Dendritic cell treated with granulocyte-macrophage colony-stimulating factor and Interleukin-4, amounts not matched to agents 40 ng/mL and 50 ng/mL, for 4 days (primary cell): Measurements from ENCODE around the gene GK.

Experiments
- H3K27ac Mint-ChIP-seq: one replicate; pipeline ENCODE4 v1.8.0; 2022; ENCODE audit warnings: mild to moderate bottlenecking, mixed read lengths
- H3K27me3 Mint-ChIP-seq: one replicate; pipeline ENCODE4 v1.8.0; 2022; ENCODE audit warnings: mild to moderate bottlenecking, mixed read lengths
- H3K36me3 Mint-ChIP-seq: one replicate; pipeline ENCODE4 v1.8.0; 2022; ENCODE audit warnings: low read depth, mixed read lengths
- H3K4me1 Mint-ChIP-seq: one replicate; pipeline ENCODE4 v1.8.0; 2022; ENCODE audit warnings: low read depth, mixed read lengths
- H3K4me3 Mint-ChIP-seq: one replicate; pipeline ENCODE4 v1.8.0; 2022; ENCODE audit warnings: mild to moderate bottlenecking, moderate library complexity, mixed read lengths
- H3K9me3 Mint-ChIP-seq: one replicate; pipeline ENCODE4 v1.8.0; 2022; ENCODE audit warnings: mixed read lengths
- intact Hi-C: fragments of 100-400 bp; cut with micrococcal nuclease; formaldehyde crosslinking; loops from one replicate; pipeline ENCODE4 v1.15.0; 2022

GK gene

GRCh38 chrX:30693999-30694650 is 40.9 kb downstream of the GK start:
- intact Hi-C loops: no loop called here
- no peaks in the 10 kb centered on the region for H3K9me3 Mint-ChIP-seq
- no peak overlapping the region for H3K4me3 Mint-ChIP-seq
- H3K4me1 Mint-ChIP-seq: no peaks in the 10 kb centered on the region
- H3K36me3 Mint-ChIP-seq: peaks cover 35% of the 10 kb centered on the region
- peak overlapping the region; percentile 34 for H3K27ac Mint-ChIP-seq
- H3K27me3 Mint-ChIP-seq: no peaks in the 10 kb centered on the region

- H3K27ac Mint-ChIP-seq: no peak overlapping the region
- H3K36me3 Mint-ChIP-seq: peaks cover 50% of the 10 kb centered on the region
- intact Hi-C loops: no loop called here
- no peaks in the 10 kb centered on the region for H3K4me1 Mint-ChIP-seq
- no peak overlapping the region for H3K4me3 Mint-ChIP-seq
- no peaks in the 10 kb centered on the region for H3K9me3 Mint-ChIP-seq
- no peaks in the 10 kb centered on the region for H3K27me3 Mint-ChIP-seq
Observed at GRCh38 chrX:30702736-30703135, 49.5 kb downstream of the GK start.

GRCh38 chrX:30706216-30706775 is 53.1 kb downstream of the GK start:
- no peak overlapping the region for H3K27ac Mint-ChIP-seq
- intact Hi-C loops: no loop called here
- H3K36me3 Mint-ChIP-seq: peaks cover 74% of the 10 kb centered on the region

GRCh38 chrX:30712214-30712613 is 59.0 kb downstream of the GK start:
- Mint-ChIP-seq H3K9me3 (no peaks in the 10 kb centered on the region), H3K36me3 (peaks cover 72% of the 10 kb centered on the region), H3K27me3 (no peaks in the 10 kb centered on the region), H3K4me3 (no peak overlapping the region), H3K4me1 (peaks cover 7% of the 10 kb centered on the region), H3K27ac (no peak overlapping the region)
- intact Hi-C loops: loop anchor here (2.0 to 5.0 kb wide), 2 partner anchors 77 to 140 kb away; no protein-coding TSS in a partner anchor

More at GRCh38 chrX:30706216-30706775, 53.1 kb downstream of the GK start:
- no peaks in the 10 kb centered on the region for H3K27me3 Mint-ChIP-seq
- no peaks in the 10 kb centered on the region for H3K9me3 Mint-ChIP-seq
- H3K4me1 Mint-ChIP-seq: no peaks in the 10 kb centered on the region
- no peak overlapping the region for H3K4me3 Mint-ChIP-seq

GRCh38 chrX:30713061-30713525 is 59.9 kb downstream of the GK start:
- Mint-ChIP-seq H3K4me3 (no peak overlapping the region), H3K4me1 (peaks cover 7% of the 10 kb centered on the region), H3K27me3 (no peaks in the 10 kb centered on the region), H3K9me3 (no peaks in the 10 kb centered on the region), H3K36me3 (peaks cover 77% of the 10 kb centered on the region), H3K27ac (peak overlapping the region; percentile 30)
- intact Hi-C loops: loop anchor here (2.0 to 5.0 kb wide), 2 partner anchors 78 to 141 kb away; no protein-coding TSS in a partner anchor

GRCh38 chrX:30714138-30714537 is 60.9 kb downstream of the GK start:
- intact Hi-C loops: loop anchor here (5.0 kb wide), 1 partner anchor 142 kb away; no protein-coding TSS in a partner anchor
- no peak overlapping the region for H3K27ac Mint-ChIP-seq
- H3K9me3 Mint-ChIP-seq: no peaks in the 10 kb centered on the region
- H3K4me3 Mint-ChIP-seq: no peak overlapping the region
- H3K36me3 Mint-ChIP-seq: peaks cover 71% of the 10 kb centered on the region
- H3K4me1 Mint-ChIP-seq: peaks cover 7% of the 10 kb centered on the region
- no peaks in the 10 kb centered on the region for H3K27me3 Mint-ChIP-seq

GRCh38 chrX:30715976-30716375 is 62.8 kb downstream of the GK start:
- peaks cover 65% of the 10 kb centered on the region for H3K36me3 Mint-ChIP-seq
- peaks cover 7% of the 10 kb centered on the region for H3K4me1 Mint-ChIP-seq
- H3K27ac Mint-ChIP-seq: no peak overlapping the region
- H3K4me3 Mint-ChIP-seq: no peak overlapping the region
- no peaks in the 10 kb centered on the region for H3K9me3 Mint-ChIP-seq
- intact Hi-C loops: no loop called here
- no peaks in the 10 kb centered on the region for H3K27me3 Mint-ChIP-seq

- Mint-ChIP-seq H3K27ac (no peak overlapping the region), H3K27me3 (no peaks in the 10 kb centered on the region), H3K9me3 (no peaks in the 10 kb centered on the region), H3K4me3 (no peak overlapping the region), H3K4me1 (no peaks in the 10 kb centered on the region), H3K36me3 (no peaks in the 10 kb centered on the region)
- intact Hi-C loops: loop anchor here (5.0 kb wide), 1 partner anchor 88 kb away; no protein-coding TSS in a partner anchor
Observed at GRCh38 chrX:30733852-30734660, 80.8 kb downstream of the GK start.

- H3K36me3 Mint-ChIP-seq: no peaks in the 10 kb centered on the region
- H3K27ac Mint-ChIP-seq: no peak overlapping the region
- no peaks in the 10 kb centered on the region for H3K27me3 Mint-ChIP-seq
- intact Hi-C loops: loop anchor here (5.0 kb wide), 2 partner anchors 88 to 303 kb away; no protein-coding TSS in a partner anchor
- no peak overlapping the region for H3K4me3 Mint-ChIP-seq
- H3K9me3 Mint-ChIP-seq: no peaks in the 10 kb centered on the region
- no peaks in the 10 kb centered on the region for H3K4me1 Mint-ChIP-seq
Observed at GRCh38 chrX:30734782-30735181, 81.6 kb downstream of the GK start.

GRCh38 chrX:30735839-30736238 is 82.6 kb downstream of the GK start:
- Mint-ChIP-seq H3K36me3 (no peaks in the 10 kb centered on the region), H3K4me1 (no peaks in the 10 kb centered on the region), H3K9me3 (no peaks in the 10 kb centered on the region), H3K27me3 (no peaks in the 10 kb centered on the region), H3K27ac (no peak overlapping the region), H3K4me3 (no peak overlapping the region)
- intact Hi-C loops: loop anchor here (5.0 kb wide), 1 partner anchor 301 kb away; no protein-coding TSS in a partner anchor

- Mint-ChIP-seq H3K36me3 (no peaks in the 10 kb centered on the region), H3K27ac (no peak overlapping the region), H3K4me1 (no peaks in the 10 kb centered on the region), H3K9me3 (no peaks in the 10 kb centered on the region), H3K4me3 (no peak overlapping the region), H3K27me3 (no peaks in the 10 kb centered on the region)
- intact Hi-C loops: no loop called here
Observed at GRCh38 chrX:30741545-30741944, 88.3 kb downstream of the GK start.

GRCh38 chrX:30748342-30748960 is 95.2 kb downstream of the GK start:
- Mint-ChIP-seq H3K27ac (no peak overlapping the region), H3K36me3 (no peaks in the 10 kb centered on the region), H3K4me1 (no peaks in the 10 kb centered on the region), H3K4me3 (no peak overlapping the region), H3K27me3 (no peaks in the 10 kb centered on the region), H3K9me3 (no peaks in the 10 kb centered on the region)
- intact Hi-C loops: no loop called here

- intact Hi-C loops: no loop called here
- Mint-ChIP-seq H3K27me3 (no peaks in the 10 kb centered on the region), H3K9me3 (no peaks in the 10 kb centered on the region), H3K4me3 (no peak overlapping the region), H3K27ac (no peak overlapping the region), H3K4me1 (no peaks in the 10 kb centered on the region), H3K36me3 (no peaks in the 10 kb centered on the region)
Observed at GRCh38 chrX:30751497-30751896, 98.3 kb downstream of the GK start.

GRCh38 chrX:30762755-30763154 is 109.5 kb downstream of the GK start:
- no peaks in the 10 kb centered on the region for H3K4me1 Mint-ChIP-seq
- H3K27ac Mint-ChIP-seq: no peak overlapping the region
- H3K4me3 Mint-ChIP-seq: no peak overlapping the region
- no peaks in the 10 kb centered on the region for H3K27me3 Mint-ChIP-seq
- no peaks in the 10 kb centered on the region for H3K9me3 Mint-ChIP-seq
- intact Hi-C loops: no loop called here
- no peaks in the 10 kb centered on the region for H3K36me3 Mint-ChIP-seq
